ENCODE data around the gene CT47B1.

Gene CT47B1

DNA sequence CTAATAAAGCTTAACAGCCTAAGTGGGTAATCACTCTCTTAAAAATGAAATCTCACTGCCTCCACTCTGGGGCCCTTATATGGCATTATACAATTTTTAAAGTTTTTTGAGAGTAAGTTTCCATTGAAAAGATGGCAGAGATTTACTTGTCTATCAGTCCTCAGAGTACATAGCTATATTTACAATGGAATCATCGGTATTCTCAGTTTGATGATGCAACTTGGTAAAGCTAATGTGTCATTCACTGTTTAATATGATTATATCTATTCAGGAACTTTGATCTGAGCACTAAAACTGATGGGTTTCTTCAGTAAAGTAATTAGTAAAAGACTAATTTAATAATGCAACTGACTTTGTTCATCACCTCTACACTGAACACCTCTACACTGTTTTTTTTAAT lies 51.6 kb downstream of the CT47B1 start:
- TF ChIP-seq POLR2A (IDR thresholded peaks at IDR 0.05; ENCODE audit: extremely low read depth, insufficient read length): no peak
- TF ChIP-seq MYC (IDR thresholded peaks at IDR 0.05; ENCODE audit: low read depth, low read length): no peak
- TF ChIP-seq, protein P1, sequence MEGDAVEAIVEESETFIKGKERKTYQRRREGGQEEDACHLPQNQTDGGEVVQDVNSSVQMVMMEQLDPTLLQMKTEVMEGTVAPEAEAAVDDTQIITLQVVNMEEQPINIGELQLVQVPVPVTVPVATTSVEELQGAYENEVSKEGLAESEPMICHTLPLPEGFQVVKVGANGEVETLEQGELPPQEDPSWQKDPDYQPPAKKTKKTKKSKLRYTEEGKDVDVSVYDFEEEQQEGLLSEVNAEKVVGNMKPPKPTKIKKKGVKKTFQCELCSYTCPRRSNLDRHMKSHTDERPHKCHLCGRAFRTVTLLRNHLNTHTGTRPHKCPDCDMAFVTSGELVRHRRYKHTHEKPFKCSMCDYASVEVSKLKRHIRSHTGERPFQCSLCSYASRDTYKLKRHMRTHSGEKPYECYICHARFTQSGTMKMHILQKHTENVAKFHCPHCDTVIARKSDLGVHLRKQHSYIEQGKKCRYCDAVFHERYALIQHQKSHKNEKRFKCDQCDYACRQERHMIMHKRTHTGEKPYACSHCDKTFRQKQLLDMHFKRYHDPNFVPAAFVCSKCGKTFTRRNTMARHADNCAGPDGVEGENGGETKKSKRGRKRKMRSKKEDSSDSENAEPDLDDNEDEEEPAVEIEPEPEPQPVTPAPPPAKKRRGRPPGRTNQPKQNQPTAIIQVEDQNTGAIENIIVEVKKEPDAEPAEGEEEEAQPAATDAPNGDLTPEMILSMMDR (IDR thresholded peaks at IDR 0.05; ENCODE audit: low read depth, low read length): no peak
- TF ChIP-seq, protein P2, sequence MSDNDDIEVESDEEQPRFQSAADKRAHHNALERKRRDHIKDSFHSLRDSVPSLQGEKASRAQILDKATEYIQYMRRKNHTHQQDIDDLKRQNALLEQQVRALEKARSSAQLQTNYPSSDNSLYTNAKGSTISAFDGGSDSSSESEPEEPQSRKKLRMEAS (IDR thresholded peaks at IDR 0.05; ENCODE audit: low read depth, low read length): no peak
- no peak for DNase-seq (ENCODE audit: low read depth)
- H3K4me3 ChIP-seq (ENCODE audit: low read depth, low read length): no peak overlapping the region

DNA sequence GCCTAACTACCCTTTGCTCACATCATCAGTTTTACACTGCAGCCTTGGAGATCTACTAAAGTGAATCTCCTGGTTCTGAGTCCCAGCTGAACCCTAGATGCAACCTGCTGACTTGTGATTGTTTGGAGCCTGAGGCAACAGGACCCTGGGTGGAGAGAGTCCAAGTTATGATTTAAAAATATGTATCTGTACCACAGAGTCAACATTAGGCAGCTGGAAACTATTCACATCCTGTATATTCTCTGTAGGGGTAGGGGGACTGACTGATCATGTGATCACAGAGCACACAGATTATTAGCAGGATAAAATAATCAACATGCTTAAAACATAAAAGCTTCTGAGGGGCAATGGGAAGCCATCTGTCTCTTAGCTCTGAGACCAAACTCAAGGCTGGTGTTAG lies 52.1 kb downstream of the CT47B1 start:
- no peak overlapping the region for H3K4me3 ChIP-seq (ENCODE audit: low read depth, low read length)
- no peak for DNase-seq (ENCODE audit: low read depth)
- no peak for TF ChIP-seq MYC (IDR thresholded peaks at IDR 0.05; ENCODE audit: low read depth, low read length)
- TF ChIP-seq, protein P2 (IDR thresholded peaks at IDR 0.05; ENCODE audit: low read depth, low read length): no peak
- TF ChIP-seq, protein P1 (IDR thresholded peaks at IDR 0.05; ENCODE audit: low read depth, low read length): no peak
- no peak for TF ChIP-seq POLR2A (IDR thresholded peaks at IDR 0.05; ENCODE audit: extremely low read depth, insufficient read length)

All from NB4 (cell line).